Measurements from ENCODE around the gene CDC42EP2.

Gene CDC42EP2

GRCh38 chr11:65307298-65308229 lies 7.1 kb upstream of the CDC42EP2 start:
- H3K27me3 ChIP-seq (ENCODE audit: control insufficient read depth, low read length) = peaks cover 6% of the 10 kb centered on the region; the same call in 1 of the 2 replicates
- no peak overlapping the region for H3K27ac ChIP-seq (ENCODE audit: low read depth, low read length)
- H3K36me3 ChIP-seq (ENCODE audit: control insufficient read depth, low read length) = peaks cover 5% of the 10 kb centered on the region

DNA sequence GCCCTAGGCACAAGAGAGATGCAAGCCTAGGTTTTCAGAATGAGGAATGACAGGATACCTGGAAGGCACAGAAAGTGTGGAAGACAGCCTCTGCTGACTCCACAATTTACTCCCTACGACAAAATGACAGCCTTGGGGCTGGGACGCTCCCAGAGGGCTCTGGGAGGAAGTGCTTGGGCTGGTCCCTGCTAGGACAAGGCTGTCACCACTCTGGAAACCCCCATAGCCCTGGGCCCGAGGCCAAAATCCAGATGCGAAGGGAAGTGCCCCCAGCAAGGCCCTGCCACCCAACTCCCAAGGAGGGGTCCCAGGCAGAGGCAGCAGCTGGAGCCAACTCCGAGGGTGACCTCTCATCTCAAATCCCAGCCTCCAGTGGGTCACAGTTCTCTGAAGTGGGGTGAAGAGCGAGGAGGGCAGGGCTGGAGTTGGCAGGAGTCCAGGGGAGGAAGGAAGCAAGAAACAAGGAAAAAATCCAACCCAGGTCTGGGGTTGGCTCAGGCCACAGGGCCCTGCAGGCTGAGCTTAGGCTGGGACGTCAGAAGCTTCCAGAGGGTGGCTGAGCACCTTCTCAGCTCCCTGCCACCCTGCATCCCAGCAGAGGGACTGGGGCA lies 6.3 kb upstream of the CDC42EP2 start:
- no peak overlapping the region for H3K27ac ChIP-seq (ENCODE audit: low read depth, low read length)
- H3K9me3 ChIP-seq (ENCODE audit: control insufficient read depth, insufficient read depth, low read length) = no peaks in the 10 kb centered on the region
- no peaks in the 10 kb centered on the region for H3K79me2 ChIP-seq (ENCODE audit: control insufficient read depth, low read length)
- TF ChIP-seq EZH2phosphoT487 (IDR thresholded peaks at IDR 0.05; ENCODE audit: borderline replicate concordance, low read length) (no peak), CTCF (IDR thresholded peaks at IDR 0.05; ENCODE audit: low read depth, low read length, poor library complexity, severe bottlenecking) (no peak)
- H3K27me3 ChIP-seq (ENCODE audit: control insufficient read depth, low read length) = peaks cover 9% of the 10 kb centered on the region
- no peak overlapping the region for H3K4me2 ChIP-seq (ENCODE audit: low read length)
- no peaks in the 10 kb centered on the region for H3K9me2 ChIP-seq (replicated peaks; ENCODE audit: control insufficient read depth, low read length)
- H3F3A ChIP-seq (ENCODE audit: control insufficient read depth, insufficient read depth) = no peaks in the 10 kb centered on the region; the same call in 1 of the 2 replicates
- no peak overlapping the region for H3K4me3 ChIP-seq (ENCODE audit: low read length)
- H3K4me1 ChIP-seq (ENCODE audit: control insufficient read depth, low read length) = peaks cover 17% of the 10 kb centered on the region
- H3K36me3 ChIP-seq (ENCODE audit: control insufficient read depth, low read length) = peaks cover 5% of the 10 kb centered on the region
- no peaks in the 10 kb centered on the region for H4K20me1 ChIP-seq (ENCODE audit: control insufficient read depth, insufficient read depth, low read depth, low read length)

More at GRCh38 chr11:65307298-65308229, 7.1 kb upstream of the CDC42EP2 start:
- Histone ChIP-seq H3K4me1 (ENCODE audit: control insufficient read depth, low read length) (peaks cover 15% of the 10 kb centered on the region), H3K4me2 (ENCODE audit: low read length) (no peak overlapping the region), H3K79me2 (ENCODE audit: control insufficient read depth, low read length) (no peaks in the 10 kb centered on the region), H3K9me2 (replicated peaks; ENCODE audit: control insufficient read depth, low read length) (no peaks in the 10 kb centered on the region), H3K9me3 (ENCODE audit: control insufficient read depth, insufficient read depth, low read length) (no peaks in the 10 kb centered on the region), H3F3A (ENCODE audit: control insufficient read depth, insufficient read depth) (no peaks in the 10 kb centered on the region; the same call in 1 of the 2 replicates), H4K20me1 (ENCODE audit: control insufficient read depth, insufficient read depth, low read depth, low read length) (no peaks in the 10 kb centered on the region), H3K4me3 (ENCODE audit: low read length) (no peak overlapping the region)
- TF ChIP-seq EZH2phosphoT487 (IDR thresholded peaks at IDR 0.05; ENCODE audit: borderline replicate concordance, low read length) (no peak), CTCF (IDR thresholded peaks at IDR 0.05; ENCODE audit: low read depth, low read length, poor library complexity, severe bottlenecking) (no peak)

DNA sequence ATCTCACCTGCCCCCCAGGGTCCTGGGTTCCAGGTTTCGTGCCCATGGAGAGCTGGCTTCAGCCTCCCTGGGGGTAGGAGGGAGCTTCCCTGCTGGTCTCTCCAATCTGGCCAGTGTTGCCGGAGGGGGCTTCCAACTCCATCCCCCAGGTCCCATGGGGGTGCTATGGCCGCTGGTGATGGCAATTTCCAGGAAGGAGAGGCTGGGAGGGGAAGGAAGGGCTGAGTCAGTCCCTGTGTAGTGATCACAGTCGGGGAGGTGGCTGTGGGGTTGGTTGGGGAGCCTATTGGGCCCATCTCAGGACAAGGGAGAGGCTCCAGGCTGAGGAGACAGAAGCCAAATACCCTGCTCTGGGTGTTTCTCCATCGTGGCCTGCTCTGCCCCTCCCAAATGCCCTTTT lies 5.7 kb upstream of the CDC42EP2 start:
- Histone ChIP-seq H3K36me3 (ENCODE audit: control insufficient read depth, low read length) (no peaks in the 10 kb centered on the region; the same call in 1 of the 2 replicates), H3K4me3 (ENCODE audit: low read length) (no peak overlapping the region), H3K9me3 (ENCODE audit: control insufficient read depth, insufficient read depth, low read length) (no peaks in the 10 kb centered on the region), H3F3A (ENCODE audit: control insufficient read depth, insufficient read depth) (no peaks in the 10 kb centered on the region; the same call in 1 of the 2 replicates), H3K27ac (ENCODE audit: low read depth, low read length) (no peak overlapping the region), H3K4me1 (ENCODE audit: control insufficient read depth, low read length) (peaks cover 17% of the 10 kb centered on the region), H3K27me3 (ENCODE audit: control insufficient read depth, low read length) (peaks cover 15% of the 10 kb centered on the region), H4K20me1 (ENCODE audit: control insufficient read depth, insufficient read depth, low read depth, low read length) (no peaks in the 10 kb centered on the region), H3K9me2 (replicated peaks; ENCODE audit: control insufficient read depth, low read length) (no peaks in the 10 kb centered on the region), H3K79me2 (ENCODE audit: control insufficient read depth, low read length) (no peaks in the 10 kb centered on the region), H3K4me2 (ENCODE audit: low read length) (no peak overlapping the region)
- TF ChIP-seq CTCF (IDR thresholded peaks at IDR 0.05; ENCODE audit: low read depth, low read length, poor library complexity, severe bottlenecking) (no peak), EZH2phosphoT487 (IDR thresholded peaks at IDR 0.05; ENCODE audit: borderline replicate concordance, low read length) (no peak)

Measured in DOHH2 (cell line).